ENCODE results near the gene COASY.
A peak's percentile ranks its signal among the peaks of the same experiment; 100 is the strongest.

- TF ChIP-seq CTCF (IDR thresholded peaks at IDR 0.05) (no peak), POLR2A (IDR thresholded peaks at IDR 0.05) (peak; percentile 57)
Measured at GRCh38 chr17:42536048-42536371, 25.9 kb upstream of the COASY start, which contains the start of gene NAGLU.

Measured in transverse colon (tissue), 3 donors.